ENCODE results near the gene FGF14.

FGF14 gene

DNA sequence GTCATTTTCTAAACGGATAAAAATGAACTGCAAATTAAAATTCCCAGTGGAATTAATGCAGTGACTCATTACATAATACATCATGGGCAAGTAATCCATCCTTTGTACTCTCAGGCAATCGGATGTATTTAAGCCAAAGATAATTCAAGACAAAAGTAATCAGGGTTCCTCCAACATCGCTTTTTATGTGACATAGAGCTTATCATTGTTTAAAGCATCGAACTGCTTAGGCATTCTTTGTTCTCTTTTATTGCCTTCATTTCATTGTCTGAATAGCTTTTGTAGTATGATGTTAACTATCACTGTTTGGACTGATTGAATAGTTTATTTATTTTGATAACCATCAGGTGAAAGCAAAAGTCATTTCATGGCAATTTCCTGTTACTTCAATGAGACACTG is 740.0 kb downstream of the FGF14 start:
- no peak for DNase-seq (ENCODE audit: low read depth in 2 of 2)

Data from stimulated activated CD8-positive, alpha-beta memory T cell treated with anti-CD3 and anti-CD28 coated beads, Interleukin-2, amount 100 ng/mL, for 1 hour (primary cell).